Measurements from ENCODE around the gene TRPV5. TPM values are rescaled to one million over a fixed set of nuclear protein-coding genes. Genes with fewer than 3 reads are reported as not detected.

The TRPV5 gene
- total and polyA plus RNA-seq, 2 experiments from 2014 or later, result not detected

GRCh38 chr7:142878315-142878714 lies 55.2 kb downstream of the TRPV5 start:
- no peaks in the 10 kb centered on the region for H4K20me1 ChIP-seq (ENCODE audit: insufficient read depth, poor library complexity, severe bottlenecking)
- H3K4me1 ChIP-seq (ENCODE audit: insufficient read depth), result no peaks in the 10 kb centered on the region
- 84% methylated on average over 3 of the region's 3 CpGs for WGBS (ENCODE audit: low lambda C conversion rate, missing lambda C conversion rate)
- no peaks in the 10 kb centered on the region for H3K79me2 ChIP-seq
- no peak for TF ChIP-seq EZH2 (IDR thresholded peaks at IDR 0.05; ENCODE audit: borderline replicate concordance)
- no peak for TF ChIP-seq EZH2phosphoT487 (IDR thresholded peaks at IDR 0.05; ENCODE audit: low read depth, severe bottlenecking, unreplicated experiment)
- TF ChIP-seq, protein P1, sequence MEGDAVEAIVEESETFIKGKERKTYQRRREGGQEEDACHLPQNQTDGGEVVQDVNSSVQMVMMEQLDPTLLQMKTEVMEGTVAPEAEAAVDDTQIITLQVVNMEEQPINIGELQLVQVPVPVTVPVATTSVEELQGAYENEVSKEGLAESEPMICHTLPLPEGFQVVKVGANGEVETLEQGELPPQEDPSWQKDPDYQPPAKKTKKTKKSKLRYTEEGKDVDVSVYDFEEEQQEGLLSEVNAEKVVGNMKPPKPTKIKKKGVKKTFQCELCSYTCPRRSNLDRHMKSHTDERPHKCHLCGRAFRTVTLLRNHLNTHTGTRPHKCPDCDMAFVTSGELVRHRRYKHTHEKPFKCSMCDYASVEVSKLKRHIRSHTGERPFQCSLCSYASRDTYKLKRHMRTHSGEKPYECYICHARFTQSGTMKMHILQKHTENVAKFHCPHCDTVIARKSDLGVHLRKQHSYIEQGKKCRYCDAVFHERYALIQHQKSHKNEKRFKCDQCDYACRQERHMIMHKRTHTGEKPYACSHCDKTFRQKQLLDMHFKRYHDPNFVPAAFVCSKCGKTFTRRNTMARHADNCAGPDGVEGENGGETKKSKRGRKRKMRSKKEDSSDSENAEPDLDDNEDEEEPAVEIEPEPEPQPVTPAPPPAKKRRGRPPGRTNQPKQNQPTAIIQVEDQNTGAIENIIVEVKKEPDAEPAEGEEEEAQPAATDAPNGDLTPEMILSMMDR (IDR thresholded peaks at IDR 0.05; ENCODE audit: poor library complexity), result no peak
- peaks cover 6% of the 10 kb centered on the region for H3K27me3 ChIP-seq
- no peak overlapping the region for H3K27ac ChIP-seq
- H3K9me3 ChIP-seq (ENCODE audit: low read depth), result no peaks in the 10 kb centered on the region
- no peaks in the 10 kb centered on the region for H3K36me3 ChIP-seq (replicated peaks; ENCODE audit: insufficient read depth, low read depth)
- no peak for DNase-seq (ENCODE audit: low spot score)
- no peaks in the 10 kb centered on the region for H3K9me2 ChIP-seq (replicated peaks; ENCODE audit: insufficient read depth)
- no peak overlapping the region for H3K4me3 ChIP-seq
- H2AFZ ChIP-seq, result no peak overlapping the region
- H3K4me2 ChIP-seq, result no peak overlapping the region

DNA sequence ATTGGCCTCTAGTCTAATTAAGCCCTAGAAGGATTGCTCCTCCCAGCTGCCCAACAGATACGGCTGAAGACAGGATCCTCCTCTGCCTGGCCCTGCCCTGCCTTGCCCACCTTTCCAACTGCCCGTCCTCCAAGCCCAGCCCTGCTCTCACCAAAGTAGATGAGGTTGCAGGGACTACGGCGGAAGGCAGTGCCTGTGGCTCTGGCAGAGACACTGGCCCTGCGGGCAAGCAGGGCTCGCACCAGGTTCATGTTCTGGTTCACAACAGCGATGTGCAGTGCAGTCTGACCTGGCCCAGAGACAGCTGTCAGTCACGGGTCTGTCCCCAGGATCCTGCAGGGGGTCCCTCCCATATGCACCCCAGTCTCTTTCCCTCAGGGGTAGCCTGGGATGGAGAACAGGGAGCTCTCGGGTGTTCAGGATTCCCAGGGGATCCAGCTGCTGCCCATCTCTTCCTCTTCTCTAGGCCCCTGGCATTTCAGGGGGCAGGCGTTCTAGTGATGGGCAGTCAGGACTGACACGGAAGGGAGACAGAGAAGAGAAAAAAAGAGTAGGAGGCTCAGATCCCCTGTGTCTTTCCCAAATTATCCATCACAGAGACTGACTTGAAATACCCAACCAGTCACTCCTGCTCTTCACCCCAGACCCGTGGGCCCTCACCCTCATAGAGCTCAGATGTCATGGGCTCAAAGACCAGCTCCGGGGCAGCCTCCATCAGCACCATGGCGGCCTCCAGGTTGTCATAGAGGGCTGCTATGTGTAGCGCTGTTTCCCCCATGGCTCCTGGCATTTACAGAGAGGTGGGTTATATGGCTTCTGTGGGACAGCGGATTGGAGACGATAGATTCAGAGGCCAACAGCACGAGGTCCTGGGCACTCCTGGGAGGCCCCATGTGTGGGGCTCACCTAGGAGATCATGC lies 56.3 kb downstream of the TRPV5 start:
- H3K27me3 ChIP-seq, result peaks cover 6% of the 10 kb centered on the region
- TF ChIP-seq EZH2phosphoT487 (IDR thresholded peaks at IDR 0.05; ENCODE audit: low read depth, severe bottlenecking, unreplicated experiment), result no peak
- WGBS (ENCODE audit: low lambda C conversion rate, missing lambda C conversion rate), result 88% methylated on average over 18 of the region's 18 CpGs
- no peaks in the 10 kb centered on the region for H3K9me3 ChIP-seq (ENCODE audit: low read depth)
- H3K4me2 ChIP-seq, result no peak overlapping the region
- H2AFZ ChIP-seq, result no peak overlapping the region
- no peak overlapping the region for H3K4me3 ChIP-seq
- H3K27ac ChIP-seq, result no peak overlapping the region
- no peaks in the 10 kb centered on the region for H3K79me2 ChIP-seq
- H3K4me1 ChIP-seq (ENCODE audit: insufficient read depth), result no peaks in the 10 kb centered on the region
- DNase-seq (ENCODE audit: low spot score), result no peak
- H4K20me1 ChIP-seq (ENCODE audit: insufficient read depth, poor library complexity, severe bottlenecking), result no peaks in the 10 kb centered on the region
- H3K9me2 ChIP-seq (replicated peaks; ENCODE audit: insufficient read depth), result no peaks in the 10 kb centered on the region
- H3K36me3 ChIP-seq (replicated peaks; ENCODE audit: insufficient read depth, low read depth), result no peaks in the 10 kb centered on the region

- Histone ChIP-seq H2AFZ (no peak overlapping the region), H3K4me1 (ENCODE audit: insufficient read depth) (no peaks in the 10 kb centered on the region), H4K20me1 (ENCODE audit: insufficient read depth, poor library complexity, severe bottlenecking) (no peaks in the 10 kb centered on the region), H3K79me2 (no peaks in the 10 kb centered on the region), H3K4me2 (no peak overlapping the region), H3K27ac (no peak overlapping the region), H3K4me3 (no peak overlapping the region), H3K9me2 (replicated peaks; ENCODE audit: insufficient read depth) (no peaks in the 10 kb centered on the region), H3K36me3 (replicated peaks; ENCODE audit: insufficient read depth, low read depth) (no peaks in the 10 kb centered on the region), H3K9me3 (ENCODE audit: low read depth) (no peaks in the 10 kb centered on the region), H3K27me3 (peaks cover 6% of the 10 kb centered on the region)
- WGBS (ENCODE audit: low lambda C conversion rate, missing lambda C conversion rate), result 89% methylated on average over 9 of the region's 9 CpGs
- TF ChIP-seq, protein P1 (IDR thresholded peaks at IDR 0.05; ENCODE audit: poor library complexity), result no peak
- TF ChIP-seq EZH2 (IDR thresholded peaks at IDR 0.05; ENCODE audit: borderline replicate concordance), result no peak
- no peak for TF ChIP-seq EZH2phosphoT487 (IDR thresholded peaks at IDR 0.05; ENCODE audit: low read depth, severe bottlenecking, unreplicated experiment)
- DNase-seq (ENCODE audit: low spot score), result no peak
These were observed 57.1 kb downstream of the TRPV5 start for GRCh38 chr7:142876236-142876960.

- TF ChIP-seq, protein P1 (IDR thresholded peaks at IDR 0.05; ENCODE audit: poor library complexity), result no peak
- TF ChIP-seq EZH2phosphoT487 (IDR thresholded peaks at IDR 0.05; ENCODE audit: low read depth, severe bottlenecking, unreplicated experiment) (no peak), EZH2 (IDR thresholded peaks at IDR 0.05; ENCODE audit: borderline replicate concordance) (no peak)
- H3K27me3 ChIP-seq, result peaks cover 6% of the 10 kb centered on the region
- H3K36me3 ChIP-seq (replicated peaks; ENCODE audit: insufficient read depth, low read depth), result no peaks in the 10 kb centered on the region
- H4K20me1 ChIP-seq (ENCODE audit: insufficient read depth, poor library complexity, severe bottlenecking), result no peaks in the 10 kb centered on the region
- H2AFZ ChIP-seq, result no peak overlapping the region
- no peaks in the 10 kb centered on the region for H3K9me2 ChIP-seq (replicated peaks; ENCODE audit: insufficient read depth)
- no peak overlapping the region for H3K4me2 ChIP-seq
- H3K4me3 ChIP-seq, result no peak overlapping the region
- no peaks in the 10 kb centered on the region for H3K79me2 ChIP-seq
- H3K4me1 ChIP-seq (ENCODE audit: insufficient read depth), result no peaks in the 10 kb centered on the region
- no peak for DNase-seq (ENCODE audit: low spot score)
- no peak overlapping the region for H3K27ac ChIP-seq
- H3K9me3 ChIP-seq (ENCODE audit: low read depth), result no peaks in the 10 kb centered on the region
- 92% methylated on average over 14 of the region's 14 CpGs for WGBS (ENCODE audit: low lambda C conversion rate, missing lambda C conversion rate)
These were observed 58.1 kb downstream of the TRPV5 start for GRCh38 chr7:142875456-142875855.

Measured in hepatocyte (in vitro differentiated cells).